ENCODE measurements around the gene ZRANB2.

- TF ChIP-seq TFAP4 (CRISPR knock-in tag; IDR thresholded peaks at IDR 0.05; ENCODE audit: borderline replicate concordance): no peak
- TF ChIP-seq CTCF (IDR thresholded peaks at IDR 0.05 in 2 of 3, conservative IDR thresholded peaks at IDR 0.05 in 1 of 3; ENCODE audit: insufficient read depth in 2 of 3, low read depth in 1 of 3, low read length in 3 of 3): no peak
- TF ChIP-seq ZNF57 (CRISPR knock-in tag; IDR thresholded peaks at IDR 0.05): no peak
- no peak for TF ChIP-seq ZZZ3 (IDR thresholded peaks at IDR 0.05)
- TF ChIP-seq ZNF609 (CRISPR knock-in tag; IDR thresholded peaks at IDR 0.05; ENCODE audit: borderline replicate concordance): no peak
Observed at GRCh38 chr1:71037829-71038620, 42.8 kb downstream of the ZRANB2 start.

Data from K562 (cell line).